ENCODE results near the gene SLC2A10. TPM values are rescaled to one million over a fixed set of nuclear protein-coding genes. Genes with fewer than 3 reads are reported as not detected.
A peak's percentile ranks its signal among the peaks of the same experiment; 100 is the strongest.

The SLC2A10 gene
- total and polyA plus RNA-seq, 12 donors, result 7.2 to 27.3 (median 12.6) TPM

DNA sequence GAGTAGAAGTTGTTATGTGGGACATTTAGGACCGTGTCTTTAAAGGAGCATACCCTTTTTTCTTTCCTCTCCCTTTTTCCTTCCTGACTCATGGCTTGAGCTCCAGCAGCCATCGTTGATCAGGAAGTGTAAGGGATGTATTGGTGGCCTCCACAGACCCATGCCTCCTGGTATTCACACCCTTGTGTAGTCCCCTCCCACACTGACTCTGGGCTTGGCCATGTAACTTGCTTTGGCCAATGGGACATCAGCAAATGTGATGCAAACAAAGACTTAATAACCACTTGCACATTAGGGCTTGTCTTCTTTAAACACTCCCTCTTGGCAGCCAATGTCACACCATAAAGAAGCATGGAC lies 39.2 kb upstream of the SLC2A10 start:
- H3K4me1 ChIP-seq (replicated peaks in 1 of 2), result no peaks in the 10 kb centered on the region
- no peaks in the 10 kb centered on the region for H3K36me3 ChIP-seq (replicated peaks in 1 of 2)
- no peak overlapping the region for H3K27ac ChIP-seq
- H3K9me3 ChIP-seq (replicated peaks in 1 of 3), result peaks cover 0 to 15% (median 0%) of the 10 kb centered on the region in 3 donors
- DNase-seq, result no peak
- intact Hi-C loops (cut with DNase I), result no loop called here
- no peak overlapping the region for H3K4me3 ChIP-seq
- H3K27me3 ChIP-seq, result no peaks in the 10 kb centered on the region
- TF ChIP-seq POLR2A (IDR thresholded peaks at IDR 0.05), result no peak
- TF ChIP-seq, protein P1, sequence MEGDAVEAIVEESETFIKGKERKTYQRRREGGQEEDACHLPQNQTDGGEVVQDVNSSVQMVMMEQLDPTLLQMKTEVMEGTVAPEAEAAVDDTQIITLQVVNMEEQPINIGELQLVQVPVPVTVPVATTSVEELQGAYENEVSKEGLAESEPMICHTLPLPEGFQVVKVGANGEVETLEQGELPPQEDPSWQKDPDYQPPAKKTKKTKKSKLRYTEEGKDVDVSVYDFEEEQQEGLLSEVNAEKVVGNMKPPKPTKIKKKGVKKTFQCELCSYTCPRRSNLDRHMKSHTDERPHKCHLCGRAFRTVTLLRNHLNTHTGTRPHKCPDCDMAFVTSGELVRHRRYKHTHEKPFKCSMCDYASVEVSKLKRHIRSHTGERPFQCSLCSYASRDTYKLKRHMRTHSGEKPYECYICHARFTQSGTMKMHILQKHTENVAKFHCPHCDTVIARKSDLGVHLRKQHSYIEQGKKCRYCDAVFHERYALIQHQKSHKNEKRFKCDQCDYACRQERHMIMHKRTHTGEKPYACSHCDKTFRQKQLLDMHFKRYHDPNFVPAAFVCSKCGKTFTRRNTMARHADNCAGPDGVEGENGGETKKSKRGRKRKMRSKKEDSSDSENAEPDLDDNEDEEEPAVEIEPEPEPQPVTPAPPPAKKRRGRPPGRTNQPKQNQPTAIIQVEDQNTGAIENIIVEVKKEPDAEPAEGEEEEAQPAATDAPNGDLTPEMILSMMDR (IDR thresholded peaks at IDR 0.05), result no peak
- 69 to 89% (median 85%) methylated on average over 2 of the region's 2 CpGs for WGBS, 4 donors

DNA sequence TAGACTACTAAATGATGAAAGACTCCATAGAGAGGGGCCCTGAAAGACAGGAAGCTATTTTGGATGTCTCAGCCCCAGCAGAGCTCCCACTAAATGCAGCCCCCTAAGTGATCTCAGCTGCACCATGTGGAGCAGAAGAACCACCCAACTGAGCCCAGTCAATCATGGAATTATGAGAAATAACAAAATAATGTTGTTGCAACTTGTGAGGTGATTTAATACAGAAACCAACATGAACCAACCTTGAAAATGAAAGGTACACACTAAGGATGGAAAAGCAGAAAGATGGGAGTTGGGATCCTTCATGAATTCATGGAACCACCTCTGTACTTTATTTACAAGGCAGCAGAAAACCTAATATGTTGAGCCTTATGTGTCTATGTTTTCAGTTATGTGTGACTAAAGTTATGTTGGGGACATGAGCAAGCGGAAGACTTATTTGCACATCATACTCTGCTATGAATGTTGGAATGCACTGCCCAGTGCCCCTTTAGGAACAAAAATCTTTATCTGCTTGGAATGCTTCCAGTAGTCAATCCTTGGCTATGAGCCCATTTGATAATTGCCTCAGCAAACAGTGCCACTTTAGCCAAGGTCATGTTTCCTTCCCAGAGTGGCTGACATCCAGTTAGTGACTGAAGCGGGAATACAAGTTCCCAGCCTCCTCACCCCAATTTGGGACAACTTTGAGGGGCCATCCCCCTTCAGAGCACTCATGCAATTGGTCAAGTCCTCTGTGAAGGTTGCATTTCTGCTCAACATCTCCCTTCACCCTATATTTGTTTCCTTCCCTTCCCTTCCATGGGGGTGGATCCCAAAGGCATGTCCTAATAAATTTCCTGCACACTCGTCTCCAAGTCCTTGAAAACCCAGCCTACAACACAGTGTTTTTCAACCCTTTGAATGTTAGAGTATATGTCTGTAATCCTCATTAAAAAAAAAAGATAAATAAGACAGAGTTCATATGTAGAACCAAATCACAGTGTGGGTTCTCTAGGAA lies 38.6 kb upstream of the SLC2A10 start:
- Histone ChIP-seq H3K9me3 (replicated peaks in 1 of 3) (peaks cover 0 to 15% (median 0%) of the 10 kb centered on the region in 3 donors), H3K4me3 (no peak overlapping the region), H3K36me3 (replicated peaks in 1 of 2) (no peaks in the 10 kb centered on the region), H3K27me3 (no peaks in the 10 kb centered on the region), H3K27ac (no peak overlapping the region), H3K4me1 (replicated peaks in 1 of 2) (no peaks in the 10 kb centered on the region)
- peak in 1 of 7 donors; percentile 59 for DNase-seq
- intact Hi-C loops (cut with DNase I), result no loop called here
- TF ChIP-seq POLR2A (IDR thresholded peaks at IDR 0.05), result no peak
- TF ChIP-seq, protein P1 (IDR thresholded peaks at IDR 0.05), result no peak
- 44 to 49% (median 45%) methylated on average over 3 of the region's 3 CpGs for WGBS, 4 donors

DNA sequence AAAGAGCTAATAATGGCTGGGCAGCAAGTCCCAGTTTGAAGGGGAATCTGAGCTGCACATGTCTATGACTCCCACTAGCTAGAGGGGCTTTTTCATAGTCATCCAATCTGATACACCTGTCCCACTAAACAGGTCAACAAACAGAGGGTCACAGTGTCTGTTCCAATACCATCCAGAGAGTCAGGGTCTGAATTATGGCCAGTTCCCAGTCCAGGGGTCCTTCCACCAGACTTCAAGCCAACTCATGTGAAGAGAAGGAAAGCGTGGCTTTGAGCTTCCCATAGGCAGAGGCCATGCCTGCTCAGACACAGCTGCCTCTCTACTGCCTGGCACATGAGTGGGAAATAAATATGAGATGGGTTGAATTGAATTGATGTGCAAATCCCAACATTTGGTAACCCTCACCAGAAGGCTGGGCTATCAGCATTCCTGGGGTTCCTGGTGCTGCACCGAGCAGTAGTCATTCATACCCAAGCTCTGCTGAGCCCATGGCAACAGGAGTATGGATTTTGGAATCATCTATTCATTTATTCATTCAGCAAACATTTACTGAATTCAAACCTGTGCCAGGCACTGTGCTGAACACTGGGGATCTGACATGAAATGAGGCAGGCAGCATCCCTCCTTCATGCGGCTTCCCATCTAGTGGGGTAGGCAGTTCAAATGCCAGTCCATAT lies 37.4 kb upstream of the SLC2A10 start:
- intact Hi-C loops (cut with DNase I), result no loop called here
- WGBS, 4 donors, result 92 to 100% (median 95%) methylated on average over 3 of the region's 3 CpGs

More for the DNA sequence above, 37.4 kb upstream of the SLC2A10 start:
- TF ChIP-seq POLR2A (IDR thresholded peaks at IDR 0.05), result no peak
- TF ChIP-seq, protein P1 (IDR thresholded peaks at IDR 0.05), result no peak
- H3K27me3 ChIP-seq, result no peaks in the 10 kb centered on the region
- H3K36me3 ChIP-seq (replicated peaks in 1 of 2), result no peaks in the 10 kb centered on the region
- no peak for DNase-seq
- no peak overlapping the region for H3K27ac ChIP-seq
- no peaks in the 10 kb centered on the region for H3K4me1 ChIP-seq (replicated peaks in 1 of 2)
- peaks cover 0 to 15% (median 0%) of the 10 kb centered on the region in 3 donors for H3K9me3 ChIP-seq (replicated peaks in 1 of 3)
- no peak overlapping the region for H3K4me3 ChIP-seq

All from adrenal gland (tissue), 12 donors.